Forelimb muscle (tissue), 1 donor: Measurements from ENCODE around the gene ACTRT2. TPM values are rescaled to one million over a fixed set of nuclear protein-coding genes. Genes with fewer than 3 reads are reported as not detected.

Source experiments
- DNase-seq: peaks from one replicate; pipeline ENCODE4 v3.0.0-alpha.2; 2013; ENCODE audit warnings: low read depth
- polyA plus RNA-seq: library from polyadenylated mRNA; unstranded; fragments of 120-200 nt; gene quantifications from one replicate; pipeline ENCODE4 v1.2.1, GENCODE V29; 2013; ENCODE audit not compliant: insufficient read length

The ACTRT2 gene
- polyA plus RNA-seq, 1 donor = not detected

DNA sequence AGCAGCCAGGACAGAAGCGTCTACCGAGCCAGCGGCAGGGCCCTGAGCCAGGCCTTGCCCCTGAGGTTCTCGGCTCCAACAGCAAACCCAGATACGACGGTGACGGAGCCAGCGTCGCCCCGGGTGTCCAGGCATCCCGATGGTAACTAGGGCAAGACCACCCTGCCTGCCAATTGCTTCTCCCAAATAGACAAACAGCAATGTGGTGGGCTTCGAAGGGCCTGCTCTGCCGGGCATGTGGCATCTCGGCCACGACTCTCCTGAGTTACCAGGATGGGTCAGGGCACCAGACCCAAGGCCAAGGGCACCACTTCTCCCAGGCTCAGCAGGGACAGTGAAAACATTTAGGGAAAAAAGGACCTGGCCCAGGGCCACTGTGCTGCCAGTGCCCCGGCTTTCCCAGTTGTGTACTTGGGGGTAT lies 3.2 kb upstream of the ACTRT2 start:
- DNase-seq = no peak

DNA sequence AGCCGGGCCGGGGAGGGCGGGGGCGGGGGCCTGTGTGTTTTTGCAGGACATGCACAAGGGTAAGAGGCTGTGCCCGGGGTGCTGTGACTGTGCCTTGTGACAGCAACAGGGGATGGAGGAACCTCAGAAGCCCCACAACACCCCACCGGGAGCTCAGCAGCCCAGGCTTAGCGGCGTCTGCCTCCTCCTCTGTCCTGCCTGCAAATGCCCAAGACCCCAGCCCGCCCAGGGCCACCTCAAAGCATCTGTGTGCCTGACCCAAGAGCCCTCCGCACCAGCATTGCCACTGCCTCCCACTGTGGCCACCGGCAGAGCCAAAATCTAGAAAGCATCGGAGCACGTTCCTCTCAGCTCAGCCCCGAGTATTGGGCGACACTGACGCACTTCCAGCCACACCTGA lies 2.7 kb upstream of the ACTRT2 start:
- DNase-seq = no peak

DNA sequence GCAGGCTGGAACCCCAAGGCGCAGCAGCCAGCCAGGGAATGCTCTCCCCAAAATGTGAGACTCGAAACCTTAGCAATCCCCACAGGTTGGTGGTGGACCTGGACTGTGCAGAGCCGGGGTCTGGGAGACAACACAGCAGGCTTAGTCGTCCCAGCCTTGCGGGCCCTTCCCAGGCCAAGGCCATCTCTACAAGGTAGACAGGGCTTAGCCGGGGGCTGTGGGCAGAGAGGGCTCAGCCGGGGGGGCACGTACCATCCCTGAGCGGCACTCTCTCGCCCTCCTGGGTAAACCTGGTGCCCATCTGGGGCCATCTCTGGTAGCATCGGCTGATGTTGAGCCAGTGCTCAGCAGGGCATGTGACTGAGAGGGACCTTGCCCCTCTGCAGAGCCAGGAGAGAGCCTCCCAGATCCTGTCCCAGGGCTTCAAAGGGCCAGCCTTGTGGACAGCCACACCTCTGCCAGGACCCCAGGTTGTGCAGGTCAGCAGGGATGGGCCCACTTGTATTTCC lies 2.2 kb upstream of the ACTRT2 start:
- DNase-seq = no peak

DNA sequence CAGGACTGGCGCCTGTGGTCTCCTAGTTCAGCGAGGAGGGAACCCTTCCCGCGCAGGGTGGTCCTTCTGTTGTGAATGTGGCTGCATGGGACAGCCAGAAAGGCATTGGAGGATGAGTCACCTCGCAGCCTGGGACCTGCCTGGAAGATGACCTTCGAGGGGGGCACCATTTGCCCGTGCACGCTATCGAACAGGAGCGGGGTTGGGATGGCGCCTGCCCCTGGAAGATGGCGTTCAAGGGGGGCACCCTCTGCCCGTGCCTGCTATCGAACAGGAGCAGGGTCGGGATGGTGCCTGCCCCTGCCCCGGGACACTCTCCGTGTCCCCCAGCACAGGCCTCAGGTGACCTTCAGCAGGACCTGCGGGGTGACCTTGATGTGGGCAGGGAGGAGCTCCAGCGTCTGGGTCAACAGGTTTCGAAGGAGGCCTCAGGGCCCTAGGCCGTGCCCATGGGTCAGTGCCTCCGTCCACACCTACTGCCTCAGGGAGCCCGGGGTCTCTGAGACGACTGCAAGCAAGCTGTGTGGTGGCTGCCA lies 1.7 kb upstream of the ACTRT2 start:
- no peak for DNase-seq

DNA sequence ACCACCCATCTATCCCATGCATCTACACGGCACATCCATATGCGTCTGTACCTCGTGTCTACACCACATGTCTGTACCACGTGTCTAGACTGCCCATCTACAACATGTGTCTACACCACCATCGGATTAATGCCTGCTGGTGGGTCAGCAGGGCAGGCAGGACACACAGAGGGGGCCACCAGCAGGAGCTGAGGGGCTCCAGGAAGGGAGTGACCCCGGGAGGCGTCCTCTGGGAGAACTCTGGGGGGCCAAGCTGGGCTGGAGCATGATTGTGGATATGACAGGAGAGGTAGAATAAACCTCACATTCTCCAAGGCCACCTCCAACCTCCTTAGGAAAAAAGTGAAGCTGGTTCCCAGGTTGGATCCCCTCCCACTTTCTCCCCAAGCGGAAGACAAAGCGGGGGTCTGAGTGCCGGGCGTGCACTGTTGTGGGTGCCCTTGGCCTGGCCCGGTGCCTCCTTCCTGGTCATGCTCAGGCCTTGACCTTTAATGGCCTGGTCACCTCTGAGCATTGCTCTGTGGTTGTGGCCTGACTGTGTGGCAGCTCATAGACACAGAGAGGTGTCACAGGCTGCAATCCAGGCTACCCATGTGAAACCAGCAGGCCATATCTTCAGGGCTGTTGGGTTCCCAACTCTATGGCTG lies 881 bp upstream of the ACTRT2 start:
- DNase-seq = no peak

DNA sequence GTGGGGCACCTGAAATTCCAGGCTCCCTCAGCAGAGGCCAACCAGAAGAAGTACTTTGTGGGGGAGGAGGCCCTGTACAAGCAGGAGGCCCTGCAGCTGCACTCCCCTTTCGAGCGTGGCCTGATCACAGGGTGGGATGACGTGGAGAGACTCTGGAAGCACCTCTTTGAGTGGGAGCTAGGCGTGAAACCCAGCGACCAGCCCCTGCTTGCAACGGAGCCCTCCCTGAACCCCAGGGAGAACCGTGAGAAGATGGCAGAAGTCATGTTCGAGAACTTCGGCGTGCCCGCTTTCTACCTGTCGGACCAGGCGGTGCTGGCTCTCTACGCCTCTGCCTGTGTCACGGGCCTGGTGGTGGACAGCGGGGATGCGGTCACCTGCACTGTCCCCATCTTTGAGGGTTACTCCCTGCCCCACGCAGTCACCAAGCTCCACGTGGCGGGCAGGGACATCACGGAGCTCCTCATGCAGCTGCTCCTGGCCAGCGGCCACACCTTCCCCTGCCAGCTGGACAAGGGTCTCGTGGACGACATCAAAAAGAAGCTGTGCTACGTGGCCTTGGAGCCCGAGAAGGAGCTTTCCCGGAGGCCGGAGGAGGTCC lies 634 bp downstream of the ACTRT2 start:
- DNase-seq = no peak

DNA sequence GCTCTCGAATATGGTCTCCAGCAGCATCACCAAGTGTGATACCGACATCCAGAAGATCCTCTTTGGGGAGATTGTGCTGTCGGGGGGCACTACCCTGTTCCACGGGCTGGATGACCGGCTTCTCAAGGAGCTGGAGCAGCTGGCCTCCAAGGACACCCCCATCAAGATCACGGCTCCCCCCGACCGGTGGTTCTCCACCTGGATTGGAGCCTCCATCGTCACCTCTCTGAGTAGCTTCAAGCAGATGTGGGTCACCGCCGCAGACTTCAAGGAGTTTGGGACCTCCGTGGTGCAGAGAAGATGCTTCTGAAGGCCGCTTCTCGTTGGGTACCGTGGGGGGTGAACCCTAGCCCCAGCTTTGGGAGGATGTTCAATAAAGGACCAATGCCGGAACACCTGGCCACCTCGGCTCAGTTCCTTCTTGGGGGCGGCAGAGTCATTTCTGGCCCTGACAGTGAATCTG lies 1.3 kb downstream of the ACTRT2 start:
- DNase-seq = no peak

DNA sequence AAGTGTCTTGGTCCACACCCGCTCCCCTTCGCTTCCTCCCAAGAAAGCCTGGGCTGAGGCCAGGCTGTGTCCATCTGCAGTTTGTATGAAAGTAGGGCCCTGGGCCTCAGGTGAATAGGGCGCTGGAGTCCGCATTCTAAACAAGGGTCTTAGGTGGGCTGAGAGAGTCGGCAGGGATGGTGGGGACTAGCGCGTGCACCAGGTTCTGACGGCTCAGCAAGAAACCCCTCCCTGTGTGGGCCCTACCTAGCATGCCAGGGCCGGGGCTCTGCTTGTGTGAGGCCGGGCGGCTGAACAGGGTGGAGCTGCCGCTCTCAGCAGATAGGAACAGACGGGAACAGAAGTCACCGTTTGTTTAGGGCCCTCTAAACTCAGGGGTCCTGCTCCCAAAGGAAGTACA lies 1.7 kb downstream of the ACTRT2 start:
- no peak for DNase-seq

DNA sequence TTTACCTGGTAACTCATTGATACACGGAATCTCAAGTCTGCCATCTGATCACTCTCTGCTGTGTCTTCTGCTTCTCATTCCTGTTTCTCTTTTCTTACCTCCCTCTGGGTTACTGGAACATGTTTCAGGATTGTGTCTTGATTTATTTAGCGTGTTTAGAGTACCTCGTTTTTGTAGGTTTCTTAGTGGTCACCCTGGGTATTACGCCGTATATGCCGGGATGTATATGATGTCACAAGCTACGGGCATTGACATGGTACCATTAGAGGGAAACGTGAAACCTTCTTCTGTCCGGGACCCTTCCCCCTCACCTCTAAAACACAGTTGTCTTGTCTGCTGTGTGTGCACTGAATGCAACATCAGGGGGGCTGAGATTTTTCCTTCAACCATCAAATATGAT lies 2.8 kb downstream of the ACTRT2 start:
- no peak for DNase-seq

DNA sequence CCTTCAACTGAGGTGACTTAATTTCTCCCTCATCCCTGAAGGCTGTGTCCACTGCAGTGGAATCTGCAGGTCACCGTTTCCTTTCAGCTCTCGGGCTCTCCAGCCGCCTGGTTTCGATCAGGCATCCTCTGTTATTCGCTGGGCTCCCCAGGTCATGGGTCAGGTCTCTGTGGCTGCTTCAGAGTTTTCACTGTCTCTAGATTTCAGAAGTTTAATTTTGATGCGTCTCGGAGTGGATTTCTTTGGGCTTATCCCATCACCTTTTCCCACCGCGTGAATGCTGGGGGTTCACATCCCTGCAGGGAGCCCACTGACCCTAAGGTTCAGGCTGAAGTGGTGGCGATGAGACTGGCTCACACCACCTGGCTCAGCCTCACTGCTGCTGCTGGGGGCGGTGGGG lies 3.3 kb downstream of the ACTRT2 start:
- no peak for DNase-seq

DNA sequence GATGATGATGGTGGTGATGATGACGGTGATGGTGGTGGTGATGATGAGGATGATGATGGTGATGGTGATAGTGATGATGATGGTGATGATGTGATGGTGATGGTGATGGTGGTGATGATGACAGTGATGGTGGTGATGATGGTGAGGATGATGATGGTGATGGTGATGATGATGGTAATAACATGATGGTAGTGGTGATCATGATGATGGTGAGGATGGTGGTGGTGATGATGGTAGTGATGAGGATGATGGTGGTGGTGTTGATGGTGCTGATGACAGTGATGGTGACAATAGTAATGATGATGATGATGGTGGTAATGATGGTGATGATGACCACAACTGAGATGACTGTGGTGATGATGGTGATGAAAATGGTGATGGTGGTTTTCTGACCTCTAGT lies 4.9 kb downstream of the ACTRT2 start:
- no peak for DNase-seq

DNA sequence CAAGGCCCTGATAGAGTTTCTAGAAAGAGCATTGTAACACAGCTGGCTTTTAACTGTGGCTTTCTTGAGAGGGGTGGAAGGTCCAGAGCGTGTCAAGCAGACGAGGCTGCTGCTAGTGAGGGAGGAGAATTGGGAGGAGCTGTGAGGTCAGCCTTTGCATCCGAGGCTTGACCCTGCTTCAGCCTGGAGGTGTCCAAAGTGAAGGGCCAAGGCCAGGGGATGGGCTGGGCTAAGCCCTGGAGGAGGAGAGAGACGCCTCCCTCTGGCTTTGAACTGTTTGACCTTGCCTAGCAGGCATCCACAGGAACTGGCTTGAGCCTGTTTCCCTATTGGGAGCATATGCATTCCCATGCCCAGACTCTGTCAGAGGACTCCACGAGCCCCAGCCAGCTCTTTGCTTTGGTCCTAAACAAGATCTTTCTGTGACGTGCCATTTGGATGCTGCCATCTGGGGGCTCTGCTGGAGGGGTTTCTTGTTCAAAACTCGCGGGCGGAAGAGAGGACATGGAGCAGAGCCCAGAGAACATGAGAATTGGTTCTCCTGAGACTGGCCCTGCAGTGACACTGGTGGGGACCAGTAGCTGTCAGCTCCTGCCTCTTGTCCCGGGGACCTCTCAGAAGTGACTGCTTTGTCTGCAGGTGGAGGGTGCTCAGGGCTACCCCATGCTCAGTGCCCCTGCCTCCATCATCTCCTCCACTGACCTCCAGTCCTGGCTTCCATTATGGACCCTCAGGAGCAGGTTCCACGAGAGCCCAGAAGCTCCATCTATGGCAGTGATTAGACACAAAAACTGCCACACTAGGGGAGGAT lies 5.5 kb downstream of the ACTRT2 start:
- DNase-seq = no peak

DNA sequence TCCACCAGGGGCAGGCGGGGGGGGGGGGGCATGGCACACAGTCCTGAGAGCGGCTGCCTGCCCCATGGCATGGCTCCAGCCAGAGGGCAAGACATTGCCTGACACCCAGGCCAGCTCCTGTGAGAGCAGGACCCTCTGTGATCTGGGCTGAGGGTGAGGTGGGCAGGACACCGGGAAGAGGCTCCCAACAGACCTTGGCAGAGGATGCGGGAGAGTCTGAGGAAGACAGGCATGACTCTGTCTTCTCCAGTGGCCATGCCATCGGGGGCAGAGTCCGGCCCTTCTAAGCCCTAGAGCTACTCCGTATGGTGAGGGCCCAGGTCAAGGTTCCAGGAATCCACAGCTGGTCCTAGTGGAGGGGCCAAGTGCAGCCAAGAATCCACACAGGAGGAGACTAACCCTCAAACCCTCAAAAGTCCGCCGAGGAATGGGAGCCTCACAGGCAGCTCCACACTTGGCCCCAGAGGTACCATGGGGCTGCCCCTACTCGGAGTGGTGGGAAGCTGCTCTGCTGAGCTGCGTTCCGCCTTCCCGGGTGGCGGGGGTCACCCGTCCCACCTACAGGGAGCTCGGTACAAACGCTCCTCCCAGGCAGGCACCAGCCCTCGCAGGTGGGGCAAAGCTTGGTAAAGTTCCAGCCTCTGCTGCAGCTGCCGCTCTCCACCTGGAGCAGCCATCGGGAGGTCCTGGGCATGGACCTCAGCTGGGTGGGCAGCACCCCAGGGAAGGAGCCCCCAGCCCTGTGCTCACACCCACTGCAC lies 6.5 kb downstream of the ACTRT2 start:
- no peak for DNase-seq

DNA sequence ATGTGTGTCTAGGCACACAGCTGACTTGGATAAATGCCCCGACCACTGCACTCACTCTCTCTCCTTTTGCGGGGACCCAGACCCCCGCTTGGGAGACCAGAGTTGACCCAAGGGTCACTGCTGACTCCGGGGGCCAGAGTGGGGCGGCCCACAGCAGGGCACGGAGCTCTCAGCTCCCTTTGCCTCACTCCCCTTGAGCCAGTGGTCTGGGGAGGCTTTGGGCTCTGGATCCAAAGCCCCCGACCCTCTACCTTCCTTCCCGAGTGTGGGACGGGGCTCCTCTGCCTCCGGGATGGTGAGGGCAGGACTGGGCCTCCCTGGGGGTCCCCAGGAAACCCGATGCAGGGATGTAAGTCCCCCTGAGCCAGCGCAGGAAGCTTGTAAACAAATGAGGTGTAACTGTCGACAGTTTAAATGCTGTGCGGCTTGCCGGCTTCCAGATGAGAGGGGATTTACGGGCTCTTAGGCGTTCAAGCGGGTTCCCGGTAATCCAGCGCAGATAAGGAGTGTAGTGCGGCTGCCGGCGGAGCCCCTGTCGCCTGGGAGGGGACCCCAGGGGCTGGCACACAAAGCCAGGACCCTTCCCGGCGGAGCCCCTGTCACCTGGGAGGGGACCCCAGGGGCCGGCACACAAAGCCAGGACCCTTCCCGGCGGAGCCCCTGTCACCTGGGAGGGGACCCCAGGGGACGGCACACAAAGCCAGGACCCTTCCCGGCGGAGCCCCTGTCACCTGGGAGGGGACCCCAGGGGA lies 7.4 kb downstream of the ACTRT2 start:
- DNase-seq = no peak

DNA sequence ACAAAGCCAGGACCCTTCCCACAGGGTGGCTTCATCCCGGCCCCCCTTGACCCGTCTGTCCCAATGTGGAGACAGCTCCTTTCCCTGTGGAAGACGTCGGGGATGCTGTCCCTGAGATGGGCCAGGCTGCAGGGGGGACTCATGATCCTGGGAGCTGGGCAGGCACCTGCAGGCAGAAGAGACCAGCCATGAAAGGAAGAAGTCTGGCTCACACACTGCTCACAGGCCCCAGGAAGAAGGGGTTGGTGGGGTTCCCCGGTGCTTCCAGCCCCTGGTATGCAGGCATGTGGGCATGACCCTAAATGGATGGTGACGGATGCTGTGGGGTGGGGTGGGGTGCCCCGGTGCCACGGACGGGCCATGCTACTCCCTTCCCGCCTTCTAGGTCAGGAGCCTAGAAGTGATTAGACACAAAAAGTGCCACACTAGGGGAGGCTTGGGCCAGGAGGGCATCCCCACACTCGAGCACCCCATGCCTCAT lies 8.3 kb downstream of the ACTRT2 start:
- DNase-seq = no peak

DNA sequence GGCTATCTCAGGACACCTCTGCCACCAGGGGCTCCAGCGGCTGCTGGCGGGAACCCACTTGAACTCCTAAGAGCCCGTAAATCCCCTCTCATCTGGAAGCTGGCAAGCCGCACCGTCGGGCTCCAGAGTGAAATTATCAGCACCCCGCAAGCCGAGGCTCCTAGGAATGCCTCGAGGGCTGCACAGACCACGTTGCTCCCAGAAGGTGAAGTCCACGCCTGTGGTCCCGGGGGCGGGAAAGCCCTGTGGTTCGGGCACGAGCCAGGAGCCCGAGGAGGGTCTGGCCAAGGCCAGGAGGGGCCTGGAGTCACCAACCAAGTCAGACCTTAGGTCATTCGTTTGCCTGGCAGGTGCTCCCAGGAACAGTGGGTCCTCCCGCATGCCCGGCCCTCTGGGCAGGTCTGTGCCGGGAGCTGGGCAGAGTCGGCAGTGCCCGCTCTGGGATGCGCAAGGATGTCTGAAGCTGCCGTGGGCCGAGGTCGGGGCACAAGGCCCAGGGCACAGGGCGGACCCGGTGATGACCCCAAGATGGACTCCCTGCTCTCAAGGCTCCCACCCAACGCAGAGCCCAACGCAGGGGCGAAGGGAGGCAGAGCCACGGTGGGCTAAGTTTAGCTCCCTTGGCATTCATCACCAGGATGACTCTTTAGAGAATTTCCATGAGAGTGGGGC lies 8.9 kb downstream of the ACTRT2 start:
- no peak for DNase-seq

DNA sequence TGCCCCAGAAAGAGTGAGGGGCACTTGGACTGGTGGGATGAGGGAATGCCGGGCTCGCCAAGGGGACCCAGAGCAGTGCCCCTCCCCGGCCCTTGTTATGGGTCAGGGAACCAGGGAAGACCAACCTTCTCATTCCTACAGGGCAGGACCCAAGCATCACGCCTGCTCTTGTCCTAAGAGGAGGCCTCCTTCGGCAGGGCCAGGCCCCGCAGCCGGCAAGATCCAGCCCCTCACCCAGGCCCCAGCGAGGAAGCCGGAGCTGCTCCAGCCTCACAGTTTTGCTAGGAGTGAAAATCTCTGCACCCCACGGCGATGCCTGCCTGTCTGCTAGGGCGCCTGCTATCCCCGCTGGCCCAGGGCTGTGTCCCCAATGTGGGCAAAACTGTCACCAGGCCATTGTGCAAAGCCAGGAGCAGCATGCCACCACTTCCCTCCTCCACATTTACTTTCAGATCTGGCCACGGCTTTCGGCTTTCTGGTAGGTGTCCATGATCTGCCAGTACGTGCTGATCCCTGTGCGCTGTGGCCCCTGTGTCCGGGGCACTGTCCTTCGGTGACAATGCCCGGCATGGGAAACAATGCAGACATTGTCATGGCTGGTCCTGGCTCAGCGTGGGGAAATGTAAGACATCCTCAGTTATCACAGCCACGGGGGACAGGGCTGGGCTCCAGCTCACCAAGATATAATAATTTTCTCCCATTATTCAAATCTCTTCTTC lies 9.6 kb downstream of the ACTRT2 start:
- no peak for DNase-seq

DNA sequence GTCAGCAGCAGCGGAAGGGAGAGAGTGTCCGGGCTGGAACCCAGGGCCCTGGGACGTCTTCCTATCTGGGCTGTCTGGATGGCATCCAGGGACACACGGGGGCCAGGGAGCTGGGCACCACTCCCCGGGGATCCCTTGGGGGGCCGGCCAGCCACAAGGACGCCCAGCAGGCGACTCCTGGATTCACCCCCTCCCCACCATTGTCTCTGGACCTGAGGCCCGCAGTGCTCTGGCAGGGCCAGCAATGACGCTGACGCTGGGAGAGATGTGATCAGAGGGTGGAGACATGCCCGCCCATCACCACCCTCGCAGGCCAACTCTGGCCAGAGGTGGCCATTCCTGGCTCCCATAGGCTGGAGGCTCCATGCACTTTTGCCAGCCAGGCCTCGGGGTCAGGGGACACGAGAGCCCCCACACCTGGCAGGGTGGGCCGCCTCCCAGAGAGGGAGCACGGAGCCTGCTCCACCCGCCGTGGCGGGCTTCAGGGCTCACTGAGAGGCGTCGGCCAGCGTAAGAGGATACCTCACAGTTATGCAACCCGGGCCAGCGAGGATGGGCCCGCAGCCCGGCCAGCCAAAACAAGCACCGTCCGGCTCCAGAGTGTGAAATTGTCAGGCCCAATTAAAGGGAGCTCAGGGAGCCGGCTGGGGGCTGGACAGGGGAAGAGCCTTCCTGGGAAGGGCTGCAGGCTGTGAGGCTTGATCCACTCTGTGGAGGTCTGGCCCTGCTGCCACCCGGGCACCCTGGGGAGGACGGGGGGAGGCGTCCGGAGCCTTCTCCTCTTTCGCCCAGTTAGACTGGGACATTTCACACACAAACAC lies 10.3 kb downstream of the ACTRT2 start:
- DNase-seq = no peak
